GM19463 (cell line): ENCODE measurements around the gene GABRA4.

ENCODE experiments used
- ATAC-seq: cut with Tn5 transposase; IDR thresholded peaks from one replicate; pipeline ENCODE4 v1.9.1; 2021; ENCODE audit warnings: mild to moderate bottlenecking, moderate library complexity; ENCODE audit not compliant: unreplicated experiment

Gene GABRA4

GRCh38 chr4:46979726-46980125 is 13.7 kb downstream of the GABRA4 start:
- ATAC-seq = no peak

GRCh38 chr4:46979283-46979682 is 14.1 kb downstream of the GABRA4 start:
- no peak for ATAC-seq

GRCh38 chr4:46977245-46977644 is 16.1 kb downstream of the GABRA4 start:
- no peak for ATAC-seq

GRCh38 chr4:46975812-46976553 is 17.4 kb downstream of the GABRA4 start:
- ATAC-seq = peak; percentile 35

- no peak for ATAC-seq
Observed at GRCh38 chr4:46974891-46975543, 18.4 kb downstream of the GABRA4 start.

GRCh38 chr4:46968847-46969246 is 24.5 kb downstream of the GABRA4 start:
- no peak for ATAC-seq

- no peak for ATAC-seq
Observed at GRCh38 chr4:46967631-46968030, 25.8 kb downstream of the GABRA4 start.

- ATAC-seq = no peak
Observed at GRCh38 chr4:46958742-46959488, 34.5 kb downstream of the GABRA4 start.

- ATAC-seq = no peak
Observed at GRCh38 chr4:46956451-46956850, 36.9 kb downstream of the GABRA4 start.

- no peak for ATAC-seq
Observed at GRCh38 chr4:46955601-46956000, 37.8 kb downstream of the GABRA4 start.

- no peak for ATAC-seq
Observed at GRCh38 chr4:46954643-46955042, 38.7 kb downstream of the GABRA4 start.

GRCh38 chr4:46953564-46953963 is 39.8 kb downstream of the GABRA4 start:
- ATAC-seq = no peak

GRCh38 chr4:46952451-46952850 is 40.9 kb downstream of the GABRA4 start:
- no peak for ATAC-seq

- ATAC-seq = no peak
Observed at GRCh38 chr4:46950826-46951225, 42.6 kb downstream of the GABRA4 start.

GRCh38 chr4:46949822-46950221 is 43.6 kb downstream of the GABRA4 start:
- ATAC-seq = no peak

GRCh38 chr4:46947541-46947940 is 45.8 kb downstream of the GABRA4 start:
- ATAC-seq = no peak

GRCh38 chr4:46946919-46947536 is 46.4 kb downstream of the GABRA4 start:
- no peak for ATAC-seq

GRCh38 chr4:46945062-46945461 is 48.3 kb downstream of the GABRA4 start:
- ATAC-seq = no peak

- ATAC-seq = no peak
Observed at GRCh38 chr4:46944345-46944744, 49.0 kb downstream of the GABRA4 start.

- no peak for ATAC-seq
Observed at GRCh38 chr4:46937493-46937892, 55.9 kb downstream of the GABRA4 start.

- no peak for ATAC-seq
Observed at GRCh38 chr4:46934726-46935125, 58.7 kb downstream of the GABRA4 start.
